ENCODE results near the gene ABCB6. TPM values are rescaled to one million over a fixed set of nuclear protein-coding genes. Genes with fewer than 3 reads are reported as not detected.

ABCB6 gene
- polyA plus RNA-seq, 12 donors = 28.3 to 42.0 (median 29.6) TPM; not detected in 1

DNA sequence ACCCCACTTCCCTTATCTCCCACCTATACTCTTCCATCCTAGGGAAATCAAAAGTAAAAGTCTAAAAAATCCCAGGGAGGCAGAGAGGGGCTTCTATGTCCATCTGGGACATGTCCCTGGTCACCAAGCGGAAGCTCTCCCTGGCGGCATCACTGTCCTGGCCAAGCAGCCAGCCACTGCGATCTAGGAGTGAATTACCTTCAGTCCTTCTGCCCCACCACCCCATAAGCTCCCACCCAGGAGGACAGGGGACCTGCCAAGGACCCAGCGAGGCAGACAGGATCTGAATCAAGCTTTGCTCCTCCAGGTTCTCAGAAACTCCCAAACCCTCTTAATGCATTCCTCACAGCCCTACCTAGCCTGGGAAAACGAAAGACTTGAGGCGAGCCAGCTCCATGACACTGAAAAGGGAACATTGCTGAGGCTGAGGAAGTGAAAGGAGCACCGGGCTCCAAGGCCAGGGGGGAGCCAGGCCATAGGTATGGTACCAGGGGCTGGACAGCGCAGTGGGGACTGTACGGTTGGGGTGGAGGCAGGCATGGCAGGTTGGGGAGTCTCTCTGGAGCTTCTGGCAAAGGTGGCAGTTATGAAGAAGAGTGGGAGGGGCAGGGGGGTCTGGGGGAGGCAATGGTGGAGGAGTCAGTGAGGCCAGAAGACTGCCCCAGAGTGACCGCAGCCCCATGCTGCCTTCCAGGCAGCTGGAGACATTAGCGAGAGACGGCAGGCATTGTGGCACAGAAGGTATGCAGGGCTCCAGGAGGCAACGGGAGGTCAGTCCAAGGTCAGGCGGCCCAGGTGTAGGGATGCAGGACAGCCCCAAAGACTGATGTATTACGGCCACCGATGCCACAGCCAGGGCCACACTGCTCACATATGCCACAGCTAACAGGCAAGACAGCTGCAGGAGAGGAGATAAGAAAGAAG is 46.3 kb downstream of the ABCB6 start:
- no peak for DNase-seq

DNA sequence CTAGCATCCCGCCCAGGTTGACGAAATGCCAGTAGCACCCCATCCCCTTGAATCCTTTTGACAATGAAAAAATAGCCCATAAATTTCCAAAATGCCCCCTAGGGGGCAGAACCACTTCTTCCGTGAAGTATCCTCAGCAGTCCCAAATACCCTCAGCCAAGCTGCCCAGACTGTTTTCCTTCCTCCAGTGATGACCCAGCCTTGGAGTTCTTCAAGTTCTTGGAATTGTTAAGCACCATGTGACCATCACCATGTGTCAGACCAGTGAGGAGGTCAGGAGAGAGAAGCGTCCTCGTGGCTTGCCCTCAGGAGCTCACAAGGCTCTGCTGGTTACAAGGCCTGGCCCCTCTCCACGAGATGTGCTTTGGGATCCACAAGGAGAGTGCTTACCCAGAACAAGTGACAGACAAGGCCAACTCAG is 47.5 kb downstream of the ABCB6 start:
- DNase-seq = peak; percentile 22

DNA sequence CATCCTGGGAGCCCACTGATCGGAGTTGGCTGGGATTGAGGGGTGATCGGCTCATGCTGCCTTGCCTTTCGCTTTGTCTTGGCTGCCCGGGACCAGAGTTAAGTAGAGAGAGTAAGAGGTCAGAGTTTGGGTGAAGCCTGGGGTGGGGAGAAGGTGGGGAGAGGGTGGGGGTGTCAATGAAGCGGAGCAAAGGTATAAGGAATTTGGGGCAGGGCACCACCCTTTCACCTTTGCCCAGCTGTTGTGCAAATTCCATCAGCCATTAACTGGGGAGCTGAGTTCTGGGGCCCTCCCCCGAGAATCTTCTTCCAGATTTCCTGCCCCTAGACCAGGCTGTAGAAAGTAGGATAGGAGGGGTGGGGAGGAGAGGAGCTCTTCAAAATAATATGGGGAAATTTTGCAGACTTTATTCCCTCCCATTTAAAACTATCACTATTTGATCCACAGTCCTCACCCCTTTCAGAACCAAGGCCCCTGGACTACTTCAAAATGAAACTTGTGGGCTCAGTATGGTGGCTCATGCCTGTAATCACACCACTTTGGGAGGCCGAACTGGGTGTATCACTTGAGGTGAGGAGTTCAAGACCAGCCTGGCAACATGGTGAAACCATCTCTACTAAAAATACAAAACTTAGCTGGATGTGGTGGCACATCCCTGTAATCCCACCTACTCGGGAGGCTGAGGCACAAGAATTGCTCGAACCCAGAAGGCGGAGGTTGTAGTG is 48.7 kb downstream of the ABCB6 start, which contains the start of gene SLC23A3:
TSS of gene SLC23A3 (minus strand) at position 100 of the 725 bp plus-strand sequence. CDS start at position 55, 45 bp downstream.
- DNase-seq = no peak

DNA sequence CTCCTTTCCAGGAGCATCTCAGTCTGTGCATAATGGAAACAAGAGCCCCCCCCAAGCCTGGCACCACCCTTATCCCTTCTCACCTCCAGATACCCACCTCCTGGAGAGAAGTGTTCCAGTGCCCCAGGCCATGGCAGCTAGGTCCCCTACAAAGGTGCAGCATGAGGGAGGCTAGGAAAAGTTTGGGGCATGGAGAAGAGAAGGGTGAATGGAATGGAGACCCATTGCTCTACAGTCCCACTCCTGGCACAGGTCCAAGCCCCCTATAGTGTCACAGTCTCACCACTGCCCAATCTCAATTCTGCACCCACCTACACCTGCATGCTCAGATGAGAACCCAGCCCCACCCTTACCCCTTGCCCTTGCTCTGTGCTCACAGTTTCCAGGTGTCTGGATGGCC is 49.8 kb downstream of the ABCB6 start:
- DNase-seq = no peak

DNA sequence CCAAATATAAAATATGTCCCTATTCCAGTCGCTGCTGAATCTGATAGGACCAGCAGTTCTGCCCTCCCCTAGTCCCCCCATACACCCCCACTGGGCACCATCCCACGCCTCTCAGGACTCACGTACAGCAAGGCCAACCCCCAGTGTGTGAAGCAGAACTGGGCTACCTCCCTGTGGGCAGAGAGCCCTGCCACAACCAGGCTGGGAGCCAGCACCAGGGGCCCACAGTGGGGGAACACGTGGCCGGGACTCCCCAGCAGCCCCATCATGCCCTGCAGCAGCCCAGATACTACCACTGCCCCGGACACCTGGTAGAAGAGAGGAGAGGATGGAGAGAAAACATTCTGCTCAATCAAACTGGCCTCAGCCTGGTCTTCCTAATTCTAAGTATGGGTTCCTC is 50.2 kb downstream of the ABCB6 start:
- DNase-seq = no peak

DNA sequence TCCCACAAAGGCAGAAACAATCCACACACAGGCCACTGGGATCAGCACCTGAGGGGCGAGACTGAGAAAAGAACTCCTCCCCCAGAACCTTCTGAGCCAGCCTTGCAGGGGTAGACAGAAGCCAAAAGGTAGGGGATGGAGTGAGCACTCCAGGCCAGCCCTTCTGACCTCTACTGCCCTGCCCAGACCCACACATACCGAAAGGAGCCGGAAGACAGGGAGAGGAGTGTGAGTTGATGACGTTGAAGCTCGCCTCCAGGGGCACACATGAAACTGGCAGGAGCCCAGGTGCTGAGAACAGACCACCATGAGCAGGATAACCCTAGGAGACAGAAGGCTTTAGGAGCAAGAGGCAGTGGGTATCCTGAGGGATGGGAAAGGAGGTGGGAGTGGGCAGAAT is 50.8 kb downstream of the ABCB6 start:
- DNase-seq = no peak

DNA sequence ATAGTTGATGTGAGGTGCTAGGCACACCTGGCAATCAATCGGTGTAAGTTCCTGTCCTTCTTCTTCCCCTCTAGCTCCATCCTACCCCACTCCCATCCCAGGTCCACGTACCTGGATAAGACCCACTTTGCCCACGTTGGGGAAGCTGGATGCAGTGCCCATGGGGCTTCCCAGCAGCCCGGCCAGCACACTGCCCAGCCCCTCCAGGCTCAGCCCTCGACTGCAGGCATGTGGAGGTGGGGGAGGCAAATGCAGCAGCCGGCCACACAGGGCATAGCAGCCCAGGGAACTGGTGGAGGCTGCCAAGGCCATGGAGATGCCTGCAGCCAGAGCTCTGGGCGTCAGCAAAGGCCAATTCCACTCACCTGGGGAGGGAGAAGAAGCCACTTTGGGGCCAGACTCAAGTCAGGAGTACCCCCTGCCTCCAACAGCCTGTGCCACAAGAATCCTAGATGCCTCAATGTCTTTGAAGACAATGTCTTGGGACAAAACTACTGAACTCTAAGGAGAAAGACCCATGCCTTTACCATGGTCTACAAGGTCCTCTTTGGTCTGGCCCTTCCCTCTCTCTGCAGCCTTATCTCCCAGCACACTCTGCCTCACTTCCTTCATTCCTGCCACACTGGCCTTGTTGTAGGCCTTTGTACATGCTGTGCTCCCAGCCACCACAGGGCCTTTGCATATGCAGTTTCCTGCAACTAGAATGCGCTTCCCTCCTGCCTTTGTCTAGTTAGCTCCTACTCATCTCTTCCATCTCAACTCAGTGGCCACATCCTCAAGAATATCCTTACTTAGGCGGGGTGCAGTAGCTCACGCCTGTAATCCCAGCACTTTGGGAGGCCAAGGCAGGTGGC is 53.5 kb downstream of the ABCB6 start:
- DNase-seq = no peak

DNA sequence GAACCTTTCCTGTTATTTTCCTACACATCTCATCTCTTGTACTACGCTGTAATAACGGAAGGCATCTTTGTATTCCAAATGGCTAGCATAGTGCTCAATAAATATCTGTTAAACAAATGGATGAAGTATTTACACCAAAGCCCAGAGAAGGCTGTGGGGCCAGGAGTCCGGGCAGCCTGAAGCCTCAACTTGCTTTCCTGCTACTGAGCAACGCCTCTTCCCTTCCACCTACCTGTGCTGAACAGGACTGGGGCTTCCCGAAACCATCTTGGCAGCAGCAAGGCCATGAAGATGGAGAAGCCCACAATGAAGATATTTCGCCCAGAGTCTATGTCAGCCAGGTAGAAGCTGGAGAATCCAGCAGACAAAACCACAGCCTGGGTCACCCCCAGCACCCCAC is 55.6 kb downstream of the ABCB6 start:
- DNase-seq = no peak

DNA sequence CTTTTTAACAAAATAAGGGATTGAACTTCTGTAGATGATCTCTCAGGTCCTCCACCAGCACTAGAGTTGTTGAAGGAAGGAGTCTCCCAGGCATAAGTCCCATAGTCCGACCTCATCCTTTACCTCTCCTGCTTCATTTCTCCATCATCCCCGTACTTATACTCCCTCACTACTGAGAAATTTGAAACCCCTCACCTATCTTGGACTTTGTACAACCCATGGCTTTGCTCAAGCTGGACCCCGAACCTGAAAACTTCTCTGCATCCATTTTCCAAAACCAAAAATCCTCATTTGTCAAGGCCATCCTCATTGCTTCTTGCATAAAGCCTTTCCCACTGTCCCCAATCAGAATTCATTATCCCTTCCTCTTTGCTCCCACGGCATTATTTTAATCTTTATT is 57.7 kb downstream of the ABCB6 start:
- no peak for DNase-seq

DNA sequence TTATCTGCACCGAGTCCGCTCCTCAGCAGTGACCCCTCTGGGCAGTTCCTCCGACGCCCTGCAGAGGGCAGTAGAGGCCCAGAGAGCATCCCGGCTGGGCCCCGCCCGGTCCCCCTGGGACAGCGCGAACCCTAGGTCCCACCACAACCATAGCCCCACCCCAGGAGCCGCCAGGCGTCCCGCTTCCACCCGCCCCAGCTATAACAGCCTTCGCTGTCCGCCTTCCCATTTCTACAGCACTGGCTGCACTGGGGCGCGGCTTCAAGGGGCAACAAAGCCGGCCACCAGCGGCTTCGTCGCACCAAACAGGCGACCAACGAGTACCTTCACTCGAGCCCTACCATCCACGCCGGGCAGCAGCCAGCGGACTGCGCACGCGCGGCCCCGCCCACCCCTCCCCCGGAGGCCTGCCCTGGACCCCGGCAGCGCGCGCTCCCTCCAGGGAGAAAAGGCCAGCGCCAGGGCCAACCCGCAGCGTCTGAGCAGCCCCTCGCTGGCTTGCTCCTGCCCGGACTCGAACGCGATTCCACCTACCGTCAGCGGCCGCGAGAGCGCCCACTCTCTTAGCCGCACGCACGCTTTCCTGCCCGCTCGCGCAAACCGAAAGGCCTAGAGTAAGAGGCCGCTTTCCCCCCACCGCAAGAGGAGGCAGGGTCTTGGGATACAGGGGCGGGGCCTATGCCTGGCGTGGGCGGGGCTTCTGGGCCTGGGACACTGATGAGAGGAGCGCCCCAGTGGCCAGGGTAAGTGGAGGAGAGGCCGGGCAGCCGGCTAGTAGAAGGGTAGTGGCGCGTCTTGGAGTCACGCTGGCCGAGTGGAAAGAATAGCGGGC is 58.4 kb downstream of the ABCB6 start, which contains the start of gene NHEJ1:
TSS of gene NHEJ1 (minus strand) at position 630 of the 832 bp plus-strand sequence. CDS start 2,453 bp downstream, outside the sequence.
- DNase-seq = peak; percentile 93

Other genes starting within 250 kb of the ABCB6 start
- gene FEV, start 233.8 kb downstream of the ABCB6 start, polyA plus RNA-seq (ENCODE audit: insufficient read length in 12 of 12) = 1 to 10 TPM in 1 of 12 donors, under 1 TPM in 6, not detected in 5; 0.09 to 5.7 (median 0.17) TPM
- not detected for gene CRYBA2, start 225.5 kb downstream of the ABCB6 start, polyA plus RNA-seq (ENCODE audit: insufficient read length in 12 of 12)
- under 1 TPM in 1 of 12 donors, not detected in 11; 0.08 TPM for gene CFAP65, start 177.4 kb downstream of the ABCB6 start, polyA plus RNA-seq (ENCODE audit: insufficient read length in 12 of 12)
- 10 to 100 TPM in 1 of 12 donors, under 1 TPM in 2, not detected in 9; 0.09 to 23.0 (median 0.30) TPM for gene IHH, start 158.0 kb downstream of the ABCB6 start, polyA plus RNA-seq (ENCODE audit: insufficient read length in 12 of 12)
- gene NHEJ1, start 58.1 kb downstream of the ABCB6 start, polyA plus RNA-seq (ENCODE audit: insufficient read length in 12 of 12) = 10 to 100 TPM in 11 of 12 donors, not detected in 1; 12.2 to 17.1 (median 14.7) TPM
- 1 to 10 TPM in 7 of 12 donors, under 1 TPM in 3, not detected in 2; 0.53 to 3.4 (median 1.1) TPM for gene SLC23A3, start 48.9 kb downstream of the ABCB6 start, polyA plus RNA-seq (ENCODE audit: insufficient read length in 12 of 12)
- 10 to 100 TPM in 11 of 12 donors, not detected in 1; 28.7 to 52.0 (median 32.5) TPM for gene CNPPD1, start 42.0 kb downstream of the ABCB6 start, polyA plus RNA-seq (ENCODE audit: insufficient read length in 12 of 12)
- gene RETREG2, start 40.7 kb downstream of the ABCB6 start, polyA plus RNA-seq (ENCODE audit: insufficient read length in 12 of 12) = 10 to 100 TPM in 11 of 12 donors, not detected in 1; 34.8 to 80.3 (median 43.3) TPM
- 10 to 100 TPM in 11 of 12 donors, not detected in 1; 16.5 to 36.6 (median 24.2) TPM for gene ZFAND2B, start 12.2 kb downstream of the ABCB6 start, polyA plus RNA-seq (ENCODE audit: insufficient read length in 12 of 12)
- 10 to 100 TPM in 11 of 12 donors, not detected in 1; 26.7 to 49.9 (median 31.6) TPM for gene ATG9A, start 10.7 kb upstream of the ABCB6 start, polyA plus RNA-seq (ENCODE audit: insufficient read length in 12 of 12)
- gene ANKZF1, start 10.8 kb upstream of the ABCB6 start, polyA plus RNA-seq (ENCODE audit: insufficient read length in 12 of 12) = 10 to 100 TPM in 11 of 12 donors, not detected in 1; 16.1 to 60.7 (median 24.1) TPM
- gene GLB1L, start 26.5 kb upstream of the ABCB6 start, polyA plus RNA-seq (ENCODE audit: insufficient read length in 12 of 12) = 10 to 100 TPM in 1 of 12 donors, 1 to 10 TPM in 9, not detected in 2; 3.4 to 11.6 (median 5.4) TPM
- gene STK16, start 26.5 kb upstream of the ABCB6 start, polyA plus RNA-seq (ENCODE audit: insufficient read length in 12 of 12) = 10 to 100 TPM in 11 of 12 donors, not detected in 1; 13.6 to 36.2 (median 17.0) TPM
- under 1 TPM in 3 of 12 donors, not detected in 9; 0.21 to 0.24 (median 0.23) TPM for gene TUBA4B, start 34.3 kb upstream of the ABCB6 start, polyA plus RNA-seq (ENCODE audit: insufficient read length in 12 of 12)
- 100 to 1,000 TPM in 10 of 12 donors, 10 to 100 TPM in 1, not detected in 1; 75.2 to 146 (median 120) TPM for gene TUBA4A, start 35.0 kb upstream of the ABCB6 start, polyA plus RNA-seq (ENCODE audit: insufficient read length in 12 of 12)
- gene DNAJB2, start 60.4 kb upstream of the ABCB6 start, polyA plus RNA-seq (ENCODE audit: insufficient read length in 12 of 12) = 10 to 100 TPM in 11 of 12 donors, not detected in 1; 66.8 to 96.2 (median 82.4) TPM
- gene PTPRN, start 90.4 kb upstream of the ABCB6 start, polyA plus RNA-seq (ENCODE audit: insufficient read length in 12 of 12) = under 1 TPM in 6 of 12 donors, not detected in 6; 0.17 to 0.44 (median 0.22) TPM
- not detected for gene RESP18, start 113.8 kb upstream of the ABCB6 start, polyA plus RNA-seq (ENCODE audit: insufficient read length in 12 of 12)
- 10 to 100 TPM in 11 of 12 donors, not detected in 1; 25.7 to 53.3 (median 34.3) TPM for gene DNPEP, start 169.0 kb upstream of the ABCB6 start, polyA plus RNA-seq (ENCODE audit: insufficient read length in 12 of 12)
- 1,000 to 10,000 TPM; 1,983 to 5,935 (median 4,188) TPM for gene DES, start 199.4 kb upstream of the ABCB6 start, polyA plus RNA-seq (ENCODE audit: insufficient read length in 12 of 12)
- 100 to 1,000 TPM in 8 of 12 donors, 10 to 100 TPM in 4; 61.4 to 251 (median 156) TPM for gene SPEG, start 215.9 kb upstream of the ABCB6 start, polyA plus RNA-seq (ENCODE audit: insufficient read length in 12 of 12)